Loucy (cell line): ENCODE results near the gene SLC7A9.

Source experiments
- EZH2phosphoT487 ChIP-seq: fragments of 200-600 bp; IDR thresholded peaks from 2 replicates; pipeline ENCODE4 v1.6.1; 2018; ENCODE audit warnings: antibody characterized with exemption, mild to moderate bottlenecking, moderate library complexity, borderline replicate concordance
- TF ChIP-seq, protein P1 (sequence below): fragments of 200-600 bp; sonication (generic); conservative IDR thresholded peaks from 2 replicates; pipeline ENCODE4 v1.5.1; 2014; ENCODE audit warnings: mild to moderate bottlenecking, antibody characterized with exemption, low read length

DNA sequence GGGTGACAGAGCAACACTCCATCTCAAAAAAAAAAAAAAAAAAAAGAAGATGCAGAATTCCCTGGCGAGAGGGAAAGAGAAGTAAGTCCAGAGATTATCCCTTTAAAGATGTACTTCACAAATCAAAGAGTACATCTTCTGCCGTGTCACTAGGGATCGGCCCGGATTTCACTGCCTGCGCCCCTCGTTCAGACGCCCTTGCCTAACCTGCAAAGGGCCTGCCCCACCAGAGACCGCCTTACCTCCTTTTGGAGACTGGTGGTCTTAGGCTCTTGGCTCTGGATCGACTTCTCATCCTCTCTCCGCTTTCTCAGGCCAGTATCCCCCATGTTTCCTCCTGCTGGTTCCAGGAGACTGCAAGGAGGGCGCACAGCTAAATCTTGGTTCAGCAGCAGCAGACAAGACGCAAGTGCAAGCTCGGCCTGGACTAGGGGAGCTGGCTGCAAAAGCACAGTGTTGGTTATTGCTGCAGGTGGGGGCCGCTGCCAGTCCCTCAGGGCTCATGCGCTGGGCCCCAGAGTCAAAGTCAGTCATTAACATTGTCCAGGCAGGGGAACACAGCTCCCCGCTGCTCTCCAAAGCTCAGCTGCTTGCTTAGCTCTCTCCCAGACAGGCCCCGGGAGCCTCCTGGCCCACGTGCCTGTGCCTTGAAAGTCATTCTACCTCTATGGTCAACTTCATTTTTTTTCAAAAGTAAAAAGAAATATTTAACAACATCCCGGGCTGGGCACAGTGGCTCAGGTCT is 1.2 kb downstream of the SLC7A9 start:
- TF ChIP-seq EZH2phosphoT487 = no peak
- TF ChIP-seq, protein P1, sequence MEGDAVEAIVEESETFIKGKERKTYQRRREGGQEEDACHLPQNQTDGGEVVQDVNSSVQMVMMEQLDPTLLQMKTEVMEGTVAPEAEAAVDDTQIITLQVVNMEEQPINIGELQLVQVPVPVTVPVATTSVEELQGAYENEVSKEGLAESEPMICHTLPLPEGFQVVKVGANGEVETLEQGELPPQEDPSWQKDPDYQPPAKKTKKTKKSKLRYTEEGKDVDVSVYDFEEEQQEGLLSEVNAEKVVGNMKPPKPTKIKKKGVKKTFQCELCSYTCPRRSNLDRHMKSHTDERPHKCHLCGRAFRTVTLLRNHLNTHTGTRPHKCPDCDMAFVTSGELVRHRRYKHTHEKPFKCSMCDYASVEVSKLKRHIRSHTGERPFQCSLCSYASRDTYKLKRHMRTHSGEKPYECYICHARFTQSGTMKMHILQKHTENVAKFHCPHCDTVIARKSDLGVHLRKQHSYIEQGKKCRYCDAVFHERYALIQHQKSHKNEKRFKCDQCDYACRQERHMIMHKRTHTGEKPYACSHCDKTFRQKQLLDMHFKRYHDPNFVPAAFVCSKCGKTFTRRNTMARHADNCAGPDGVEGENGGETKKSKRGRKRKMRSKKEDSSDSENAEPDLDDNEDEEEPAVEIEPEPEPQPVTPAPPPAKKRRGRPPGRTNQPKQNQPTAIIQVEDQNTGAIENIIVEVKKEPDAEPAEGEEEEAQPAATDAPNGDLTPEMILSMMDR = no peak
